Neural crest cell (in vitro differentiated cells): ENCODE data around the gene PARVB. TPM values are rescaled to one million over a fixed set of nuclear protein-coding genes. Genes with fewer than 3 reads are reported as not detected.

Experiments used
- DNase-seq: peaks from one replicate; pipeline ENCODE4 v3.0.0; 2021; ENCODE audit warnings: low read depth, mixed read lengths, low spot score
- H3K27ac Mint-ChIP-seq: one replicate; pipeline ENCODE4 v1.8.0; 2021; ENCODE audit warnings: mild to moderate bottlenecking, mixed read lengths; ENCODE audit not compliant: unreplicated experiment
- H3K27me3 Mint-ChIP-seq: 2 replicates; pipeline ENCODE4 v1.8.0; 2021; ENCODE audit warnings: low read depth, mild to moderate bottlenecking, mixed read lengths
- H3K36me3 Mint-ChIP-seq: 2 replicates; pipeline ENCODE4 v1.8.0; 2021; ENCODE audit warnings: low read depth, mild to moderate bottlenecking, mixed read lengths
- H3K4me1 Mint-ChIP-seq: 2 replicates; pipeline ENCODE4 v1.8.0; 2021; ENCODE audit warnings: mixed read lengths
- H3K4me3 Mint-ChIP-seq: one replicate; pipeline ENCODE4 v1.8.0; 2021; ENCODE audit warnings: mild to moderate bottlenecking, mixed read lengths
- H3K9me3 Mint-ChIP-seq: 2 replicates; pipeline ENCODE4 v1.8.0; 2021; ENCODE audit warnings: mixed read lengths
- CTCF ChIP-seq: fragments of 200-600 bp; sonication (generic); conservative IDR thresholded peaks from 2 replicates; pipeline ENCODE4 v1.5.0; 2021; ENCODE audit warnings: antibody characterized with exemption, mild to moderate bottlenecking
- total RNA-seq: library from RNA; stranded (reverse); gene quantifications from 2 replicates; pipeline ENCODE4 v1.2.1, GENCODE V29; 2021

PARVB gene
- total RNA-seq, 1 donor from 2014 or later = 21.8 TPM

- H3K36me3 Mint-ChIP-seq = peaks cover 6% of the 10 kb centered on the region
- no peak overlapping the region for H3K4me3 Mint-ChIP-seq
- H3K27me3 Mint-ChIP-seq = peaks cover 13% of the 10 kb centered on the region
- no peak for DNase-seq
- no peak overlapping the region for H3K27ac Mint-ChIP-seq
- TF ChIP-seq CTCF = no peak
- H3K4me1 Mint-ChIP-seq = peaks cover 23% of the 10 kb centered on the region
- H3K9me3 Mint-ChIP-seq = no peaks in the 10 kb centered on the region
Observed at GRCh38 chr22:44142421-44143104, 118.5 kb downstream of the PARVB start.

GRCh38 chr22:44143105-44143474 is 119.0 kb downstream of the PARVB start:
- DNase-seq = no peak
- Mint-ChIP-seq H3K36me3 (peaks cover 6% of the 10 kb centered on the region), H3K4me3 (no peak overlapping the region), H3K9me3 (no peaks in the 10 kb centered on the region), H3K4me1 (peaks cover 28% of the 10 kb centered on the region), H3K27me3 (peaks cover 18% of the 10 kb centered on the region), H3K27ac (no peak overlapping the region)
- no peak for TF ChIP-seq CTCF

- no peaks in the 10 kb centered on the region for H3K9me3 Mint-ChIP-seq
- H3K4me3 Mint-ChIP-seq = no peak overlapping the region
- H3K4me1 Mint-ChIP-seq = peaks cover 33% of the 10 kb centered on the region
- DNase-seq = no peak
- H3K27me3 Mint-ChIP-seq = peaks cover 23% of the 10 kb centered on the region
- peaks cover 6% of the 10 kb centered on the region for H3K36me3 Mint-ChIP-seq
- no peak for TF ChIP-seq CTCF
- no peak overlapping the region for H3K27ac Mint-ChIP-seq
Observed at GRCh38 chr22:44143579-44143978, 119.5 kb downstream of the PARVB start.

DNA sequence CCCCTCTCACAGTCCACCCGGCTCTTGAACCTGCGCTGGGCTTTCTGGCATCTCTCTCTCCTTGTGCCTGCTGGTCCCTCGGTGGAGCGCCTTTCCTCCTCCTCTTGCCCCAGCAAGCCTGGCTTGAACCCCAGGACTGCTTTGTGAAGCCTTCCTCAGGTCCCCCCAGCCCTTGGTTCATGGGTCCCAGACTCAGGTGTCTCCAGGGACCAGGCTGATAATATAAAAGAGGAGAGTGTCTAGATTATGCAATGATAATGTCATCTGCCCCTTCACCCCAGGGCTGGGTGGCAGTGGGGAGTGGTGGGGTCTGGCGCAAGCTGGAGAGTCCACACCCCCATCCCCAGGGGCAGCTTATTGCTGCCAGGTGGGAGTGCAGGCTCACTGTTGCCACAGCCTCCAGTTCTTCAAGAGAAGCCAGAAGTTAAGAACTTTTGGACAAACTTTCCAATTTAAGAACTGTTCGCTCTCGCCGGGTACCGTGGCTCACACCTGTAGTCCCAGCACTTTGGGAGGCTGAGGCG is 120.0 kb downstream of the PARVB start:
- no peak overlapping the region for H3K27ac Mint-ChIP-seq
- DNase-seq = no peak

DNA sequence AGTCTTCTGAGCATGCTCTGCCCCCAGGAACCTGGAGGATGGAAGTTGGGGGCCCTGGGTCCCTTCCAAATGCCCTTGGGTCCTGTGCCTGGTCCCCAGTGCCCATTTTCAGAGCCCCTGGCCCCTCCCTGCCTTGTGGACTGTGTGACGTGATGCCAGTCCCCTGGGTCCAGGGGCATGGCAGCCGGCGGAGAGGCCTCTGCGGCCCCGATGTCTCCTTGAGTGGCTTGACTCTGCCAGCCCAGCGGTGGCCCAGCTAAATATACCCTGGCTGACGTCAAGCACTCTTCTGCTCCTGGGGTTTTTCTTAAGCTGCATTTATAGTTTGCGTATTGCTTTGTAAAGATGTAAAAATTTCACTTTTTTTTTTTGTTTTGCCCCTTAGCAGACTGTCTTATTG is 121.4 kb downstream of the PARVB start:
- no peak for TF ChIP-seq CTCF
- no peak for DNase-seq
- Mint-ChIP-seq H3K9me3 (no peaks in the 10 kb centered on the region), H3K4me1 (peaks cover 34% of the 10 kb centered on the region), H3K27ac (no peak overlapping the region), H3K36me3 (peaks cover 2% of the 10 kb centered on the region), H3K27me3 (peaks cover 25% of the 10 kb centered on the region), H3K4me3 (no peak overlapping the region)

More for the DNA sequence above, 120.0 kb downstream of the PARVB start:
- H3K36me3 Mint-ChIP-seq = peaks cover 2% of the 10 kb centered on the region
- H3K27me3 Mint-ChIP-seq = peaks cover 25% of the 10 kb centered on the region
- no peaks in the 10 kb centered on the region for H3K9me3 Mint-ChIP-seq
- no peak overlapping the region for H3K4me3 Mint-ChIP-seq
- TF ChIP-seq CTCF = no peak
- peaks cover 34% of the 10 kb centered on the region for H3K4me1 Mint-ChIP-seq
